ENCODE measurements around the gene JAZF1. TPM values are rescaled to one million over a fixed set of nuclear protein-coding genes. Genes with fewer than 3 reads are reported as not detected.
A peak's percentile ranks its signal among the peaks of the same experiment; 100 is the strongest.

Gene JAZF1
- total and polyA plus RNA-seq, 2 experiments from 2014 or later, result 9.8 to 12.3 TPM

- no peak overlapping the region for H3K4me3 ChIP-seq
- peaks cover 6% of the 10 kb centered on the region for H3K4me1 ChIP-seq (ENCODE audit: low read depth)
- no peaks in the 10 kb centered on the region for H3K27me3 ChIP-seq
- no peaks in the 10 kb centered on the region for H3K36me3 ChIP-seq
- H3K27ac ChIP-seq, result no peak overlapping the region
- DNase-seq (ENCODE audit: low read depth in 1 of 2, low spot score in 1 of 2), result peak in 1 of 2 donors; percentile 92
- TF ChIP-seq, protein P1, sequence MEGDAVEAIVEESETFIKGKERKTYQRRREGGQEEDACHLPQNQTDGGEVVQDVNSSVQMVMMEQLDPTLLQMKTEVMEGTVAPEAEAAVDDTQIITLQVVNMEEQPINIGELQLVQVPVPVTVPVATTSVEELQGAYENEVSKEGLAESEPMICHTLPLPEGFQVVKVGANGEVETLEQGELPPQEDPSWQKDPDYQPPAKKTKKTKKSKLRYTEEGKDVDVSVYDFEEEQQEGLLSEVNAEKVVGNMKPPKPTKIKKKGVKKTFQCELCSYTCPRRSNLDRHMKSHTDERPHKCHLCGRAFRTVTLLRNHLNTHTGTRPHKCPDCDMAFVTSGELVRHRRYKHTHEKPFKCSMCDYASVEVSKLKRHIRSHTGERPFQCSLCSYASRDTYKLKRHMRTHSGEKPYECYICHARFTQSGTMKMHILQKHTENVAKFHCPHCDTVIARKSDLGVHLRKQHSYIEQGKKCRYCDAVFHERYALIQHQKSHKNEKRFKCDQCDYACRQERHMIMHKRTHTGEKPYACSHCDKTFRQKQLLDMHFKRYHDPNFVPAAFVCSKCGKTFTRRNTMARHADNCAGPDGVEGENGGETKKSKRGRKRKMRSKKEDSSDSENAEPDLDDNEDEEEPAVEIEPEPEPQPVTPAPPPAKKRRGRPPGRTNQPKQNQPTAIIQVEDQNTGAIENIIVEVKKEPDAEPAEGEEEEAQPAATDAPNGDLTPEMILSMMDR (IDR thresholded peaks at IDR 0.05; ENCODE audit: low read depth, low read length), result no peak
- H3K9me3 ChIP-seq (ENCODE audit: low read depth), result no peaks in the 10 kb centered on the region
Measured at GRCh38 chr7:28083164-28083997, 97.2 kb downstream of the JAZF1 start.

GRCh38 chr7:28082071-28082470 is 98.5 kb downstream of the JAZF1 start:
- Histone ChIP-seq H3K27ac (no peak overlapping the region), H3K36me3 (no peaks in the 10 kb centered on the region), H3K4me3 (no peak overlapping the region), H3K27me3 (no peaks in the 10 kb centered on the region), H3K4me1 (ENCODE audit: low read depth) (peaks cover 11% of the 10 kb centered on the region), H3K9me3 (ENCODE audit: low read depth) (no peaks in the 10 kb centered on the region)
- TF ChIP-seq, protein P1 (IDR thresholded peaks at IDR 0.05; ENCODE audit: low read depth, low read length), result no peak
- DNase-seq (ENCODE audit: low read depth in 1 of 2, low spot score in 1 of 2), result no peak

DNA sequence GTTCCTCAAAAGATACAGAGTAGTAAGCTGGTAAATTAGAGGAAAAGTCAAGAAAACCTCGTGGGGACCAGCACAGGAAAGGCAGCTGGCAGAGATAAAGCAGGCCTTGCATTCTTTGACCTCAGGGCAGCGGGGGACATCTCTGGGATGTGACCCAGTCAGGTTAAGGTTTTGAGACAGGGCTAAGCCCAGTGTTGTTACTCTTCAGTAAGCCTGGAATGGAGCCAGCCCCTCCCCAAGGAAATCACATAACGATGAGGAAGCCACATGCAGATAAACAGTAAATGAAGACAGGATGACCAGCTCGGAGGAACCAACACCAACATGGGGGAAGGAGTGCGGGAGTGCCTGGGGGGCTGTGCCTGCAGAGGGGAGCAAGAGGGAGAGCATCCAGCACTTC is 99.6 kb downstream of the JAZF1 start:
- Histone ChIP-seq H3K27ac (no peak overlapping the region), H3K27me3 (no peaks in the 10 kb centered on the region), H3K9me3 (ENCODE audit: low read depth) (no peaks in the 10 kb centered on the region), H3K36me3 (no peaks in the 10 kb centered on the region), H3K4me1 (ENCODE audit: low read depth) (peaks cover 22% of the 10 kb centered on the region), H3K4me3 (no peak overlapping the region)
- TF ChIP-seq, protein P1 (IDR thresholded peaks at IDR 0.05; ENCODE audit: low read depth, low read length), result no peak
- peak in 1 of 2 donors; percentile 50 for DNase-seq (ENCODE audit: low read depth in 1 of 2, low spot score in 1 of 2)

DNA sequence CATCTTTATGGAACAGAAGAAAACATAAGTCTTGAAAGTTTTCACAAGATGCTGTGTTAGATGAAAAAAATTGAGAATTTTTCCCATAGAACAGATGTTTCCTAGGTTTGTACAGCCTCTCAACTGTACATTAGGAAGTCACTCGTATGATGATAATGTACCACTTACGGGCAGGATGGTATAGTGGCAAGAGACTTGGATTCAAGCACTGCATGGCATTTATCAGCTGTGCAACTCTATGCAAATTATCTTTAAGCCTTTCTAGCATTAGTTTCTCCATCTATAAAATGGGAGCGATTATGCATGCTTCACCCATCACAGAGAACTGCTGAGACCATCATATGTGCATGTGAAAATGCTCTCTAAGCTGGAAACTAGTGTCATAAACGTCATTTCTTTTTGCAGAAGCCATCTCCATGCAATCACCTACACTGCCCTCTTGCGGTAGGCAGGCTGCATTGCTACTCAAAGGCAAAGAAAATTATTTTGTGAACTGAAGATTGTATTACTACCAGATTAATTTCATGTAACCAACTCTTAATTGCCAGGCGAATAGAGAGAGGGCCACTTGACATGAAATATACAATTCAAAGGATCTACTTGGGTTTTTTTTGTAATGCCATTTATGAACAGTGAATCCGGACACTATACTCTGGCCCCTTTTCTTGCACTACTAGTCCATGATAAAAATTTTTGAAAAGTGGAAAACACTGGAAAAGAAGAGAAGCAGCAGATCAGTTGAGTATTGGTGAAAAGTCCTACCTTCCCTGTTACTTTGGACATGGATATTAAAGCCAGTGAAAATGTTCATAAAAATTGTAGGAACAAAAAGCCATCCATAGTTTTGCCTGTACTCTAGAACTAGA is 102.3 kb downstream of the JAZF1 start:
- no peak overlapping the region for H3K4me3 ChIP-seq
- H3K27me3 ChIP-seq, result no peaks in the 10 kb centered on the region
- TF ChIP-seq, protein P1 (IDR thresholded peaks at IDR 0.05; ENCODE audit: low read depth, low read length), result peak; percentile 99
- H3K4me1 ChIP-seq (ENCODE audit: low read depth), result peaks cover 26% of the 10 kb centered on the region
- no peak overlapping the region for H3K27ac ChIP-seq
- H3K36me3 ChIP-seq, result no peaks in the 10 kb centered on the region
- peak; percentile 31 to 73 for DNase-seq (ENCODE audit: low read depth in 1 of 2, low spot score in 1 of 2)
- H3K9me3 ChIP-seq (ENCODE audit: low read depth), result no peaks in the 10 kb centered on the region

DNA sequence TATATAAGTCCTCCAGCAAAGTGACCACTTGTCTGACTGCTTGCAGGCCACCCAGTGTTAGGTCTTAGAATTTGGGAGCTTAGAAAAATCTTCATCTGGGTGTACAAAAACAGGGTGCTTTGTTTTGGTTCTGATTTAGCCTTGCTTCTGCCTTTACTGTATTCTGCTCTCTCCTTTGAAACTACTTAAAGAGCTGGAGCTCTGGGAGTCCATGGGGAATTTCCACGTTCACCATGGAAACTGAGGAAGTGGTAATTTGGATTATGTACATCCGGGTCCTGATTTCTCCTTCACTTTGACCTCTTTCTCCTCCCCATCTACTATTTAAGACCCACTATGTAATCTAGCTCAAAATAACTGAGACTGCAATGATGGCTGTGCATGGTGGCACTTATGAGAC is 103.0 kb downstream of the JAZF1 start:
- H3K36me3 ChIP-seq, result no peaks in the 10 kb centered on the region
- no peak for DNase-seq (ENCODE audit: low read depth in 1 of 2, low spot score in 1 of 2)

More for the DNA sequence above, 103.0 kb downstream of the JAZF1 start:
- TF ChIP-seq, protein P1 (IDR thresholded peaks at IDR 0.05; ENCODE audit: low read depth, low read length), result no peak
- Histone ChIP-seq H3K27me3 (no peaks in the 10 kb centered on the region), H3K4me3 (no peak overlapping the region), H3K4me1 (ENCODE audit: low read depth) (peaks cover 26% of the 10 kb centered on the region), H3K27ac (no peak overlapping the region), H3K9me3 (ENCODE audit: low read depth) (no peaks in the 10 kb centered on the region)

Measured in cardiac muscle cell (in vitro differentiated cells and primary cell).